Activated CD4-positive, alpha-beta T cell treated with anti-CD3 and anti-CD28 coated beads, Interleukin-2, amount 10 ng/mL, durations not matched to agents 7 days and 5 days (primary cell): ENCODE data around the gene WDR37. TPM values are rescaled to one million over a fixed set of nuclear protein-coding genes. Genes with fewer than 3 reads are reported as not detected.

Experiments used
- CTCF ChIA-PET: fragments of 350-600 bp; sonication (Branson Sonifier 250); formaldehyde crosslinking; loops from one replicate; lab custom pipeline; 2021; ENCODE audit warnings: antibody characterized with exemption; lab: Charles Lee
- POLR2A ChIA-PET: fragments of 350-600 bp; sonication (Branson Sonifier 250); formaldehyde crosslinking; loops from one replicate; lab custom pipeline; 2021; ENCODE audit warnings: antibody characterized with exemption; lab: Charles Lee
- DNase-seq: peaks from one replicate; pipeline ENCODE4 v3.0.0-alpha.2; 2020
- H3K27ac Mint-ChIP-seq: one replicate; pipeline ENCODE4 v1.8.0; 2021; ENCODE audit warnings: mild to moderate bottlenecking, moderate library complexity, mixed read lengths
- H3K27me3 Mint-ChIP-seq: one replicate; pipeline ENCODE4 v1.8.0; 2021; ENCODE audit warnings: mixed read lengths
- H3K36me3 Mint-ChIP-seq: one replicate; pipeline ENCODE4 v1.8.0; 2021; ENCODE audit warnings: low read depth, mixed read lengths
- H3K4me1 Mint-ChIP-seq: one replicate; pipeline ENCODE4 v1.8.0; 2021; ENCODE audit warnings: mixed read lengths
- H3K4me3 Mint-ChIP-seq: one replicate; pipeline ENCODE4 v1.8.0; 2021; ENCODE audit warnings: mild to moderate bottlenecking, moderate library complexity, mixed read lengths
- H3K9me3 Mint-ChIP-seq: one replicate; pipeline ENCODE4 v1.8.0; 2021; ENCODE audit warnings: mixed read lengths
- total RNA-seq, 2 experiments: library from RNA; stranded (reverse); gene quantifications; one replicate each; pipeline ENCODE4 v1.2.3, GENCODE V29; 2021

WDR37 gene
- total RNA-seq, 2 experiments from 2014 or later, result 31.9 to 35.0 TPM

DNA sequence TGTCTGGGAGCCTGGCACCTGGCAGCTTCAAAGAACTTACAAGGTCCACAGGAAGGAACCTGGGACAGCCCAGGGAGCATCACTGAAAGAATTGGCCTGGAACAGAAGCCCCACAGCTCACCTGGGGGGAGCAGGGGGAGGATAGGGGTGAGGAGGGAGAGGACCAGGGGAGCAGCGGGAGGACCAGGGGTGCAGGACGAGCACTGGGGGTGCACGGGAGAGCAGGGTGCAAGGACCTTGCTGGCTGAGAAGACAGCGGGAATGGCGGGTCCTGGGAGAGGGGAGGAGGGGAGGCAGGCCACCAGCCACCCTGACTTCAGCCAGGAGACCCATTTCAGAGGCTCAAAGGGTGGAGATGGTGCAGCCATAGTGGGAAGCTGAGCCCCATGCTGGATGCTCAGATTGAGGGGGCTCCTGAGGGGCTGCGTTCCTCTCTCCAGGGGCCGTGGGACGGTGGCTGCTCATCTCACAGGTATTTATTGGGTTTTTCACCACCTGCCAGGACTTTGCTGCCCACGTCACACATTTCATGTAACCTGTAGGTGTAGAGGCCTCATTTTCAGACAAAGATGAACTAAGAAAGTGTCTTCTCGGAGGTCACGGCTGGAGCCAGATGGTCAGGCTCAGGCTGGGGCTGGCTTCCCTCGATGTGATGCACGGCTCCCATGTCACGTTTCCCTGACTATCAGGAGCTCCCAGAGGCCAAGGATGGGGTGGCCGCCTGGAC lies 110.1 kb downstream of the WDR37 start:
- POLR2A ChIA-PET, result no interaction called here

GRCh38 chr10:1166828-1167275 lies 110.7 kb downstream of the WDR37 start:
- H3K36me3 Mint-ChIP-seq, result no peaks in the 10 kb centered on the region

More for the DNA sequence above, 110.1 kb downstream of the WDR37 start:
- DNase-seq, result no peak
- Mint-ChIP-seq H3K4me3 (no peak overlapping the region), H3K27ac (no peak overlapping the region), H3K9me3 (no peaks in the 10 kb centered on the region), H3K27me3 (no peaks in the 10 kb centered on the region), H3K36me3 (no peaks in the 10 kb centered on the region), H3K4me1 (no peaks in the 10 kb centered on the region)
- CTCF ChIA-PET, result no interaction called here

DNA sequence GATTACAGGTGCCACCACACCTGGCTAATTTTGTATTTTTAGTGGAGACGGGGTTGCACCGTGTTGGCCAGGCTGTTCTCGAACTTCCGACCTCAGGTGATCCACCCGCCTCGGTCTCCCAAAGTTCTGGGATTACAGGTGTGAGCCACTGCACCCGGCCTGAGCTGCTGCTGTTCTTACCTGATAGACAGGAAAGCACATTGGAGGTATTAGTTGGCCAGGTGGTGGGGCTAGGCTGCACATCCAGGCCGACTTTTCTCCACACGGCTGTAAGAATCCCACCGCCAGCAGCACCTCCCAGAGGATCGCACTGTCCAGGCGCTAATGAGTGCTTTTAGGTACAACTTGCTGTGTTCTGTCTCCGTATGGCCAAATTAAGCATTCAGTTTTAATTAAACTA lies 112.6 kb downstream of the WDR37 start:
- DNase-seq, result no peak
- H3K27me3 Mint-ChIP-seq, result no peaks in the 10 kb centered on the region
- no peaks in the 10 kb centered on the region for H3K9me3 Mint-ChIP-seq
- H3K36me3 Mint-ChIP-seq, result no peaks in the 10 kb centered on the region
- H3K4me1 Mint-ChIP-seq, result no peaks in the 10 kb centered on the region
- no peak overlapping the region for H3K27ac Mint-ChIP-seq
- no peak overlapping the region for H3K4me3 Mint-ChIP-seq
- ChIA-PET POLR2A (no interaction called here), CTCF (no interaction called here)

More at GRCh38 chr10:1166828-1167275, 110.7 kb downstream of the WDR37 start:
- no peak overlapping the region for H3K4me3 Mint-ChIP-seq
- no peaks in the 10 kb centered on the region for H3K27me3 Mint-ChIP-seq
- CTCF ChIA-PET, result no interaction called here
- DNase-seq, result no peak
- H3K4me1 Mint-ChIP-seq, result no peaks in the 10 kb centered on the region
- H3K9me3 Mint-ChIP-seq, result no peaks in the 10 kb centered on the region
- H3K27ac Mint-ChIP-seq, result no peak overlapping the region
- POLR2A ChIA-PET, result no interaction called here

DNA sequence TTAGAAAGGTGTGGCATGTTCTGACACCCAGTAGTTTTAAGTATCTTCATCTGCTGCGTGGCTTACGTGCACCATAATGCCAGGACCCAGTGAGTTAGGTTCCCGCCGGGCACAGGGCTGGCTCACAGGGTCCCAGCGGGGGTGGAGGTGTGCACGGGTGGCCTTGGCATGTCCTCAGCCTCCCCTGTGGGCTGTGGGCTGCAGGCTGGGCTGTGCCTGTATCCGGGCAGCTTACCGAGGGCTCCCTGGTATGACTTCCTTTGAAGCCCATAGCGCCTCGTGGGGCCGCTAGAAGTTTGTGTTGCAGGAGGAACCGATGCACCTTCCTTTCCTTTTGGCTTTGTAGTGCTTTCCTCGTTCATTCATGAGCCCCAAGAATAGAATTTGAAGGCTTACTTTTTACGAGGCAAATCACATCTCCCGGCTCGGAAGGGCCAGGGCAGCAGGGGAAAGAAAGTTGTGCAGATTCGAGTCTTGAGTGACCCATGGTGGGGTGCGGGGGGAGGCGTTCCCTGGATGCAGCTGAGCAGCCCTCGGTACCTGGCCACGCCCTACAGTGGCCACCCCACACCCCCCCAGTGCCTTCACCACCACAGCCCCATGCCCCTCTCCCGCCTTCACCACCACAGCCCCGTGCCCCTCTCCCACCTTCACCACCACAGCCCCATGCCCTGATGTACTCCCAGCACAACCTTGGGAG lies 113.2 kb downstream of the WDR37 start:
- Mint-ChIP-seq H3K4me3 (no peak overlapping the region), H3K9me3 (no peaks in the 10 kb centered on the region), H3K4me1 (no peaks in the 10 kb centered on the region), H3K36me3 (no peaks in the 10 kb centered on the region), H3K27ac (no peak overlapping the region), H3K27me3 (no peaks in the 10 kb centered on the region)
- ChIA-PET POLR2A (no interaction called here), CTCF (no interaction called here)
- DNase-seq, result no peak

- no peak overlapping the region for H3K27ac Mint-ChIP-seq
- ChIA-PET CTCF (no interaction called here), POLR2A (no interaction called here)
- no peaks in the 10 kb centered on the region for H3K36me3 Mint-ChIP-seq
- no peaks in the 10 kb centered on the region for H3K9me3 Mint-ChIP-seq
- H3K27me3 Mint-ChIP-seq, result no peaks in the 10 kb centered on the region
- H3K4me3 Mint-ChIP-seq, result no peak overlapping the region
- no peak for DNase-seq
- no peaks in the 10 kb centered on the region for H3K4me1 Mint-ChIP-seq
Measured at GRCh38 chr10:1169981-1170866, 114.0 kb downstream of the WDR37 start.

DNA sequence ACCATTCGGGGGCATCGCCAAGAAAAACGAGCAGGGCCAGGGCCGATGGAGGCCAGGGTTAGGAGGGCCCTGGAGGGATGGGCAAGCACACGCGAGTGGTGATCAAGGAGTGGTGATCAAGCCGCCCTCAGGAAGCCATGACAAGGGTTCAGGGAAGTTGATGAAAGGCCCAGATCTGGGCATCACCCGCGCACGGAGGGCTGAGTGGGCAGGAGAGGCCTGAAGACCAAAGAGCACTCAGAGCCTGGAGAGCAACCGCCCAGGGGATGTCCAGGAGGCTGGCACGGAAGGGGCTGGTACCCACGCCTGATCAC lies 114.6 kb downstream of the WDR37 start:
- Mint-ChIP-seq H3K4me3 (no peak overlapping the region), H3K27me3 (no peaks in the 10 kb centered on the region), H3K27ac (no peak overlapping the region), H3K9me3 (no peaks in the 10 kb centered on the region), H3K36me3 (no peaks in the 10 kb centered on the region), H3K4me1 (no peaks in the 10 kb centered on the region)
- no peak for DNase-seq
- ChIA-PET CTCF (no interaction called here), POLR2A (no interaction called here)

DNA sequence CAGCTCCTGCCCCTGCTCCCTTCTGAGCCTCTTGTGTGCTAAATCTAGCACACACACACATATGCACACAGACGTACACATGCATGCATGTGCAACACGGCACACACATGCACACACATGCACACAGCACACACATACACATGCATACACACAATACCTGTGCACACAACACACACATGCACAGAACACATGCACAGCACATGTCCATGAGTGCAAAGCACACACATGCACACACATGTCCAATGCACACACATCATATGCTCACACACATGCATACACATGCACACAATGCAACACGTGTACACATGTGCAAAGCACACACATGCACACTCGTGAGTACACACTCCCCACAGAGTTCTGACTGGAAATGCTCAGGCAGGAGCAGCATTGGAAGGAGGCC lies 115.0 kb downstream of the WDR37 start:
- no peak for DNase-seq
- H3K9me3 Mint-ChIP-seq, result no peaks in the 10 kb centered on the region
- no peaks in the 10 kb centered on the region for H3K36me3 Mint-ChIP-seq
- ChIA-PET POLR2A (no interaction called here), CTCF (no interaction called here)
- no peak overlapping the region for H3K27ac Mint-ChIP-seq
- H3K4me1 Mint-ChIP-seq, result no peaks in the 10 kb centered on the region
- H3K4me3 Mint-ChIP-seq, result no peak overlapping the region
- no peaks in the 10 kb centered on the region for H3K27me3 Mint-ChIP-seq

GRCh38 chr10:1171586-1171985 lies 115.4 kb downstream of the WDR37 start:
- Mint-ChIP-seq H3K36me3 (no peaks in the 10 kb centered on the region), H3K9me3 (no peaks in the 10 kb centered on the region), H3K27ac (no peak overlapping the region), H3K4me1 (no peaks in the 10 kb centered on the region), H3K27me3 (no peaks in the 10 kb centered on the region), H3K4me3 (no peak overlapping the region)
- no peak for DNase-seq
- POLR2A ChIA-PET, result no interaction called here
- CTCF ChIA-PET, result no interaction called here

- Mint-ChIP-seq H3K27me3 (no peaks in the 10 kb centered on the region), H3K9me3 (no peaks in the 10 kb centered on the region), H3K4me3 (no peak overlapping the region), H3K36me3 (no peaks in the 10 kb centered on the region), H3K27ac (no peak overlapping the region), H3K4me1 (no peaks in the 10 kb centered on the region)
- ChIA-PET POLR2A (no interaction called here), CTCF (no interaction called here)
- no peak for DNase-seq
Measured at GRCh38 chr10:1172256-1172984, 116.2 kb downstream of the WDR37 start.

- Mint-ChIP-seq H3K9me3 (no peaks in the 10 kb centered on the region), H3K4me1 (no peaks in the 10 kb centered on the region), H3K27me3 (no peaks in the 10 kb centered on the region), H3K36me3 (no peaks in the 10 kb centered on the region), H3K4me3 (no peak overlapping the region), H3K27ac (no peak overlapping the region)
- ChIA-PET POLR2A (no interaction called here), CTCF (interaction anchor here (1.0 kb wide), 1 partner anchor 12 kb away, joined by 3 read pairs; no protein-coding TSS in a partner anchor)
- no peak for DNase-seq
Measured at GRCh38 chr10:1173091-1173490, 116.9 kb downstream of the WDR37 start.

- ChIA-PET CTCF (interaction anchor here (0.7 to 1.0 kb wide), 2 partner anchors 11 to 173 kb away, joined by 3 read pairs; no protein-coding TSS in a partner anchor), POLR2A (interaction anchor here (0.6 kb wide), 1 partner anchor 32 kb away, joined by 3 read pairs; no protein-coding TSS in a partner anchor)
- H3K4me1 Mint-ChIP-seq, result no peaks in the 10 kb centered on the region
- no peak overlapping the region for H3K27ac Mint-ChIP-seq
- H3K4me3 Mint-ChIP-seq, result no peak overlapping the region
- H3K36me3 Mint-ChIP-seq, result no peaks in the 10 kb centered on the region
- H3K27me3 Mint-ChIP-seq, result no peaks in the 10 kb centered on the region
- DNase-seq, result no peak
- no peaks in the 10 kb centered on the region for H3K9me3 Mint-ChIP-seq
Measured at GRCh38 chr10:1174022-1174421, 117.8 kb downstream of the WDR37 start.

DNA sequence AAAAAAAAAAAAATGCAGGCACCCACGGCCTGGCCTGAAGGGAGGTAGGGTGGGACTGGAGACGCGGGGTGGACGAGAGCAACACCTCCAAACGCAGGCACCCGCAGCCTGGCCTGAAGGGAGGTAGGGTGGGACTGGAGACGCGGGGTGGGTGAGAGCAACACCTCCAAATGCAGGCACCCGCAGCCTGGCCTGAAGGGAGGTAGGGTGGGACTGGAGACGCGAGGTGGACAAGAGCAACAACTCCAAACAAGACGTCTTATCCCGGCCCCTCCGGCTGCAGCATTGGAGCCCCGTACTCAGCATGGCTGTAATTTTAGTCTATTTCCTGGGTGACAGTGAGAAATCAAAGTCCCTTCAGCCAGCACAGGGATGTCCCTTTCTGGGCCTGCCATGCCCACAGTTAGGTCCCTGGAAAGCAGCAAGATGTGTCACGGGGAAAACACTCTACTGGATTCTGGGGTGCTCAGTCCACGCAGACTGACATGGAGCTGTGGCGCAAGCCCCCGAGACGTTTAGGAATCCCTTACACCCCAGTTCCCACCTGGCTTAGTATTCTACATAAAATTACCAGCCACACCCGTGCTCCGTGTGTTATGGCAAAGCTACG lies 119.9 kb downstream of the WDR37 start:
- ChIA-PET POLR2A (no interaction called here), CTCF (no interaction called here)
- H3K27me3 Mint-ChIP-seq, result no peaks in the 10 kb centered on the region

More for the DNA sequence above, 119.9 kb downstream of the WDR37 start:
- H3K27ac Mint-ChIP-seq, result no peak overlapping the region
- H3K4me3 Mint-ChIP-seq, result no peak overlapping the region
- no peaks in the 10 kb centered on the region for H3K4me1 Mint-ChIP-seq
- no peaks in the 10 kb centered on the region for H3K9me3 Mint-ChIP-seq
- no peaks in the 10 kb centered on the region for H3K36me3 Mint-ChIP-seq
- no peak for DNase-seq
